Measurements from ENCODE around the gene RAPGEF1.
"Not testable (repeated sequence)": the region's sequence is repeated elsewhere in the genome, so short reads cannot be mapped to it uniquely, and the experiment has no call there.

RAPGEF1 gene

GRCh38 chr9:131666029-131666428 lies 73.8 kb downstream of the RAPGEF1 start:
- no peak overlapping the region for H3K4me3 ChIP-seq (ENCODE audit: low read length)
- H3K9ac ChIP-seq (ENCODE audit: low read length), result no peak overlapping the region
- H3K27ac ChIP-seq (ENCODE audit: low read depth, low read length), result no peak overlapping the region
- H3K27me3 ChIP-seq (ENCODE audit: control insufficient read depth, insufficient read depth, low read length), result no peaks in the 10 kb centered on the region
- H3K4me1 ChIP-seq (ENCODE audit: control insufficient read depth, insufficient read depth, low read length), result peaks cover 33% of the 10 kb centered on the region
- no peaks in the 10 kb centered on the region for H3K36me3 ChIP-seq (ENCODE audit: control insufficient read depth, insufficient read depth, low read length)

- H3K4me3 ChIP-seq (ENCODE audit: low read length), result no peak overlapping the region
These were observed 76.6 kb downstream of the RAPGEF1 start for GRCh38 chr9:131663288-131663687.

DNA sequence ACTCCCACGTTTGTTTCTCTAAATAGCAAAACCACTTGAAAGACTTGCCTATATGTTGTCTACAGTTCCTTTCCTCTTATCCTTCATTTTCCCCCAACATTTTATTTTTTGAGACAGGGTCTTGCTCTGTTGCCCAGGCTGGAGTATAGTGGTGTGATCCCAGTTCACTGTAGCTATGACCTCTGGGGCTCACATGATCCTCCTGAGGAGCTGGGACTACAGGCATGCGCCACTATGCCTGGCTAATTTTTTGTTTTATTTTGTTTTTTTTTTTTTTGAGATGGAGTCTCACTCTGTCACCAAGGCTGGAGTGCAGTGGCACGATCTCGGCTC lies 77.6 kb downstream of the RAPGEF1 start:
- not testable (repeated sequence) for H3K4me3 ChIP-seq (ENCODE audit: low read length); H3K9ac ChIP-seq (ENCODE audit: low read length); H3K27ac ChIP-seq (ENCODE audit: low read depth, low read length); H3K4me1 ChIP-seq (ENCODE audit: control insufficient read depth, insufficient read depth, low read length); H3K36me3 ChIP-seq (ENCODE audit: control insufficient read depth, insufficient read depth, low read length); H3K27me3 ChIP-seq (ENCODE audit: control insufficient read depth, insufficient read depth, low read length)

More at GRCh38 chr9:131663288-131663687, 76.6 kb downstream of the RAPGEF1 start:
- peaks cover 13% of the 10 kb centered on the region for H3K4me1 ChIP-seq (ENCODE audit: control insufficient read depth, insufficient read depth, low read length)
- no peak overlapping the region for H3K9ac ChIP-seq (ENCODE audit: low read length)
- no peaks in the 10 kb centered on the region for H3K36me3 ChIP-seq (ENCODE audit: control insufficient read depth, insufficient read depth, low read length)
- no peaks in the 10 kb centered on the region for H3K27me3 ChIP-seq (ENCODE audit: control insufficient read depth, insufficient read depth, low read length)
- H3K27ac ChIP-seq (ENCODE audit: low read depth, low read length), result no peak overlapping the region

DNA sequence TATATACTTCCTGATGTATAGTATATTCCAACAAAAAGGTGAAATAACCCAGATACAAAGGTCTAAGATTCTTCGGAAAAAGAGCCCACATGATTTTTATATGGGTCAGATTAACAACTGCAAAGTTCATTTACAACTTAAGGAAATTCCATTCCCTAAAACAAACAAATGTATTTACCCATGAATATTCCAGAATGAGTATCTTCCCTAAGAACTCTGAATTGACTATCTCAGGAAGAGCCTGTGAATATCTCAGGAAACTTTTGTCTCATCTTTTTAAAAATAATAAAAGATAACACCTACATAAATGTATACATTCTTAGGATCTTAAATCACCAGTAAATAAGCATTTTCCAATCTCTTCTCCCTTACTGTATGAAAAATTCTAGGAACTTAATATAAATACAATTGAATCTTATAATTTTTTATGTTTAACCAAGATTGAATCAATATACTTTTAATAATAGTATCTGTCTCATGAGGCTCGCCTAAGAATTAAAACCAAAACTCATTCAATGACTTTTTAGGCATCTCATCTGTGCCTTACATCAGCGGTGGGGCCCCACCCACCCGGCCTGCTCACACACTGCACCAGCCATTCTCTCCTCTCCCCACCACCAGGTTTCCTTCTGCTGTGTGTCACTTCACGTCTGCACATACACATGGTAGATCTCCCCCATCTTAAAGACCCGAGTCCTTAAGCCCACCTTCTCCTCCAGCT lies 78.1 kb downstream of the RAPGEF1 start:
- no peak overlapping the region for H3K27ac ChIP-seq (ENCODE audit: low read depth, low read length)
- H3K36me3 ChIP-seq (ENCODE audit: control insufficient read depth, insufficient read depth, low read length), result no peaks in the 10 kb centered on the region
- H3K9ac ChIP-seq (ENCODE audit: low read length), result no peak overlapping the region
- H3K27me3 ChIP-seq (ENCODE audit: control insufficient read depth, insufficient read depth, low read length), result no peaks in the 10 kb centered on the region
- H3K4me1 ChIP-seq (ENCODE audit: control insufficient read depth, insufficient read depth, low read length), result peaks cover 9% of the 10 kb centered on the region
- no peak overlapping the region for H3K4me3 ChIP-seq (ENCODE audit: low read length)

- no peak overlapping the region for H3K9ac ChIP-seq (ENCODE audit: low read length)
- H3K4me1 ChIP-seq (ENCODE audit: control insufficient read depth, insufficient read depth, low read length), result peaks cover 9% of the 10 kb centered on the region
- no peak overlapping the region for H3K4me3 ChIP-seq (ENCODE audit: low read length)
- H3K27me3 ChIP-seq (ENCODE audit: control insufficient read depth, insufficient read depth, low read length), result no peaks in the 10 kb centered on the region
- no peak overlapping the region for H3K27ac ChIP-seq (ENCODE audit: low read depth, low read length)
- no peaks in the 10 kb centered on the region for H3K36me3 ChIP-seq (ENCODE audit: control insufficient read depth, insufficient read depth, low read length)
These were observed 79.1 kb downstream of the RAPGEF1 start for GRCh38 chr9:131660466-131661405.

DNA sequence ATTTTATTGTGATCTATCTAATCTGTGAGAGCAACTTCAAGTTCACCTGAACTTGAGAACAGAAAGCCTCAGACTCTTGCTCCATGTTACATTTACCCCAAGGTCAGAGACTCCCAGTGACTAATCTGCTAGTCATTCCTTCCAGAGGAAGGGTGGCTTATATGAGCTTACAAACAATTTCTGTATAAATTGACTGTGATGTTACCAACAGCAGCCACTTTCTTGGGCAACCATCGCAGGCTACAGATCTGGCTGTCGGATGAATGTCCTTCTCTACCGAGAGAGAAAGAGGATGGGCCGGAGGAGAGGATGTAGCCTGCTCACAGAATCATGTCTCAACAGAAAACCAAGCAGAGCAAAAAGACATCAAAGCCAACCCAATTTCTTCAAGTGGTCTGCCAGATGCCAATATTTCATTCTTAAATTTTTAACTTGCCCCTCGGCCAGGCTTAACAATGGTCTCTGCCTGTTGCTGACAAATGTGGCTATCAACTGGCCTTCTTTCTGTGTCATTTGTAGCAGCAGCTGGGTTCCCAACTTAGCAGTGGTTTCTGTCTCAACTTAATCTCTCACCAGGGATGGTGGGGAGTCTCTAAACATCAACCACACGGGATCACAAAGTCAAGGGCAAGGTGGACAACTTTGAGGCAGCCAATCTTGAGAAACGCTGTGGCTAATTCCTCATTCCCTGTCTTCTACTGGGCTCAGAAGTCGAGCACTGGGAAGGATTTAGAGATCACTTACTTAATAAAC lies 81.3 kb downstream of the RAPGEF1 start:
- Histone ChIP-seq H3K27ac (ENCODE audit: low read depth, low read length) (no peak overlapping the region), H3K27me3 (ENCODE audit: control insufficient read depth, insufficient read depth, low read length) (no peaks in the 10 kb centered on the region), H3K36me3 (ENCODE audit: control insufficient read depth, insufficient read depth, low read length) (no peaks in the 10 kb centered on the region), H3K9ac (ENCODE audit: low read length) (no peak overlapping the region), H3K4me1 (ENCODE audit: control insufficient read depth, insufficient read depth, low read length) (peaks cover 9% of the 10 kb centered on the region), H3K4me3 (ENCODE audit: low read length) (no peak overlapping the region)

DNA sequence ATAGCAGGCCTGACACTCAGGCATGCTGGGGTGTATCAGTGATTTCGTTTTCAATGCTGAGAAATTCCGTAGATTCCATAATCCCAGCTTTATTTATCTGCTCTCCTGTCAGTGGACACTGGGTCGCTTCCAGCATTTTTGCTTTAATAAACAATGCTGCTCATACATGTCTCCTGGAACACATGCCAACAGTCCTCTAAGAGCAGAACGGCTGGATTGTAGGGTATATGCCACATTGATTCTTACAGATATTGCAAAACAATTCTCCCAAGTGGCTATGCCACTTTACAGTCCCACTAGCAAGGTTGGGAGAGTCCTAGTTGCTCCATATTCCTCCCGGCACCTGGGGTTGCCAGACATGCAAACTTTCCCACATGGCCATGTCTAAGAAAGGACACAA lies 81.9 kb downstream of the RAPGEF1 start:
- H3K36me3 ChIP-seq (ENCODE audit: control insufficient read depth, insufficient read depth, low read length), result no peaks in the 10 kb centered on the region
- H3K27ac ChIP-seq (ENCODE audit: low read depth, low read length), result no peak overlapping the region
- H3K27me3 ChIP-seq (ENCODE audit: control insufficient read depth, insufficient read depth, low read length), result no peaks in the 10 kb centered on the region
- H3K9ac ChIP-seq (ENCODE audit: low read length), result no peak overlapping the region
- peaks cover 9% of the 10 kb centered on the region for H3K4me1 ChIP-seq (ENCODE audit: control insufficient read depth, insufficient read depth, low read length)
- no peak overlapping the region for H3K4me3 ChIP-seq (ENCODE audit: low read length)

DNA sequence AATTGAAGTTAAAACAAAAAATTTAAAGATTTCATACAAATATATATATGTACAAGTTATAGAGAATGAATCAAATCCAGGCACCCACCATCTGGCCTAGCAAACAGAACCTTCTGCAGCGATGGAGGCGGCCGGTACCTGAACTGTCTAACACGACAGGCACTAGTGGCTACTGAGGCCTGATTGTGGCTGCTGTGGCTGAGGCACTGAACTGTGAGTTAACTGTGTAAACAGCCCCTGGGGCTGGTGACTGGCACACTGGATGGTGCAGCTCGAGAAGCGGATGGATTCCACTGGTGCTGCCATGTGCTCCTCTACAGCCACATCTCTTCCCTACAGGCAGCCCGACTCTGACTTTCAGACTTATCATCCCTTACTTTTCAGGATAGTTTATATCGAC lies 82.4 kb downstream of the RAPGEF1 start:
- H3K4me1 ChIP-seq (ENCODE audit: control insufficient read depth, insufficient read depth, low read length), result peaks cover 9% of the 10 kb centered on the region
- H3K9ac ChIP-seq (ENCODE audit: low read length), result no peak overlapping the region
- H3K36me3 ChIP-seq (ENCODE audit: control insufficient read depth, insufficient read depth, low read length), result no peaks in the 10 kb centered on the region

DNA sequence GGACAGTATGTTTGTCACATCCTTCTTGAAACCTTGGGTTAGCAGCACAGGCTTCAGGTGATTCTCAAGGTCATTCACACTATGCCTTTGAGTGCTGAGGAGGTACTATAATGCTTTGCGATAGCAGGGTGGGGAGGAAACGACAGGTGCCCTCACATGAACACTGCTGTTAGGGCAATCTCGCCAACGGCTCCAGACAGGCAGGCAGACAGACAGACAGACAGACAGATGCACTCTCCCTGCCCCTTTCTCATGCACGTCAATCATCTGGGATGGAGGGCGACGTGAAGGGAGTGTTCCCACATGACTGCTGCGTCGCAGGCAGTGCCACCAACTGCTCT lies 82.9 kb downstream of the RAPGEF1 start:
- Histone ChIP-seq H3K36me3 (ENCODE audit: control insufficient read depth, insufficient read depth, low read length) (no peaks in the 10 kb centered on the region), H3K4me1 (ENCODE audit: control insufficient read depth, insufficient read depth, low read length) (peaks cover 9% of the 10 kb centered on the region), H3K27ac (ENCODE audit: low read depth, low read length) (no peak overlapping the region), H3K9ac (ENCODE audit: low read length) (peak overlapping the region; percentile 14), H3K4me3 (ENCODE audit: low read length) (no peak overlapping the region), H3K27me3 (ENCODE audit: control insufficient read depth, insufficient read depth, low read length) (no peaks in the 10 kb centered on the region)

More for the DNA sequence above, 82.4 kb downstream of the RAPGEF1 start:
- Histone ChIP-seq H3K27ac (ENCODE audit: low read depth, low read length) (no peak overlapping the region), H3K4me3 (ENCODE audit: low read length) (no peak overlapping the region), H3K27me3 (ENCODE audit: control insufficient read depth, insufficient read depth, low read length) (no peaks in the 10 kb centered on the region)

DNA sequence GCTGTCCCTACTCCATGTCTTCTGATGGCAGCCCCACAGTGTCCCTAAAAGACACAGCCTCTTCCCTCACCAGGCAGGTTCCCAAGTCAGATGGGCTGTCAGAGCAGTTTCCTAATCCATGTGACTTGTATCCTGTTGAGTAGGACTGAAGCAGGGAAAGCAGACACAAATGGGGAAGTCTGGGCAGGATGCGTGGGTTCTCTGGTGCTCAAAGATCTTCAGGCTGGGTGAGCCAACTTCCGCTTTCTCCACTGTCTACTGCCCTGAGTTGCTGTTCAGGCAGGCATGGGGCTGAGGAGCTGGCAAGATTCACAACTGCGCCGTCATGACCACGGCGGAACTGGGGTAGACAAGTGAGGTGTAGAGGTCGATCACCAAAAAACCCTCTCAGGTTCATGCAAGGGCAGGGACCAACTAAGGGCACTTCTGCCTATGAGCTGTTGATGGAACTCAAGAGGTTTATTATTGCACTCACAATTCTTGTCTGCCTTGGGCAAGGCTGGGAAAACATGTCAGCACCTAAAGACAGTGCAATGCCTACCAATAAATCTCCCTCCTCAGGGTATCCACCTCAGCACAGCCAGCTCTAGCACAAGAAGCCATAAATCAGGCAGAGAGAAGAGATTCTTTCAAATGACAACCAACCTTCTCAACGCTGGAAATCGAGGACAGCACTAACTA lies 83.4 kb downstream of the RAPGEF1 start:
- Histone ChIP-seq H3K4me3 (ENCODE audit: low read length) (no peak overlapping the region), H3K4me1 (ENCODE audit: control insufficient read depth, insufficient read depth, low read length) (peaks cover 9% of the 10 kb centered on the region), H3K27ac (ENCODE audit: low read depth, low read length) (no peak overlapping the region), H3K9ac (ENCODE audit: low read length) (no peak overlapping the region), H3K27me3 (ENCODE audit: control insufficient read depth, insufficient read depth, low read length) (no peaks in the 10 kb centered on the region), H3K36me3 (ENCODE audit: control insufficient read depth, insufficient read depth, low read length) (no peaks in the 10 kb centered on the region)

DNA sequence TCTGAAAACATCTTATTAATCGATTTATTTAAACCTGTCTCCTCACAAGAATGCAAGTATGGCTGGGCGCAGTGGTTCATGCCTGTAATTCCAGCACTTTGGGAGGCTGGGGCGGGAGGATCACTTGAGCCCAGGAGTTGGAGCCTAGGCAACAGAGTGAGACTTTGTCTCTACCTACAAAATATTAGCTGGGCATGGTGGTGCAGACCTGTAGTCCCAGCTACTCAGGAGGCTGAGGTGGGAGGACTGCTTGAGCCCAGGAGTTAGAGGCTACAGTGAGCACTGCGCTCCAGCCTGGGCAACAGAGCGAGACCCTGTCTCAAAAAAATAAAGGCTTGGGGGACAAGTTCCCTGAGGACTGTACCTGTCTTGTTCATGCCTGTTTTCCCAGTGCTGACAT lies 85.5 kb downstream of the RAPGEF1 start:
- not testable (repeated sequence) for H3K9ac ChIP-seq (ENCODE audit: low read length); H3K27ac ChIP-seq (ENCODE audit: low read depth, low read length); H3K4me1 ChIP-seq (ENCODE audit: control insufficient read depth, insufficient read depth, low read length); H3K27me3 ChIP-seq (ENCODE audit: control insufficient read depth, insufficient read depth, low read length); H3K4me3 ChIP-seq (ENCODE audit: low read length); H3K36me3 ChIP-seq (ENCODE audit: control insufficient read depth, insufficient read depth, low read length)

GRCh38 chr9:131651599-131651998 lies 88.3 kb downstream of the RAPGEF1 start:
- peaks cover 3% of the 10 kb centered on the region for H3K36me3 ChIP-seq (ENCODE audit: control insufficient read depth, insufficient read depth, low read length)
- H3K9ac ChIP-seq (ENCODE audit: low read length), result no peak overlapping the region
- no peak overlapping the region for H3K27ac ChIP-seq (ENCODE audit: low read depth, low read length)
- H3K4me3 ChIP-seq (ENCODE audit: low read length), result no peak overlapping the region
- H3K4me1 ChIP-seq (ENCODE audit: control insufficient read depth, insufficient read depth, low read length), result no peaks in the 10 kb centered on the region
- no peaks in the 10 kb centered on the region for H3K27me3 ChIP-seq (ENCODE audit: control insufficient read depth, insufficient read depth, low read length)
